OCI-LY7 (cell line): Measurements from ENCODE around the gene DPYSL3.

Experiments used
- CTCF ChIP-seq: fragments of 200-600 bp; sonication (generic); conservative IDR thresholded peaks from 2 replicates; pipeline ENCODE4 v1.5.1; 2014; ENCODE audit warnings: mild to moderate bottlenecking, antibody characterized with exemption, low read length, moderate library complexity, mixed read lengths
- EZH2phosphoT487 ChIP-seq: fragments of 200-600 bp; sonication (generic); IDR thresholded peaks from 2 replicates; pipeline ENCODE4 v1.6.1; 2018; ENCODE audit warnings: low read depth, borderline replicate concordance, mild to moderate bottlenecking, mixed run types, antibody characterized with exemption, low read length, moderate library complexity, mixed read lengths

- TF ChIP-seq CTCF (no peak), EZH2phosphoT487 (no peak)
Measured at GRCh38 chr5:147487031-147487750, 22.7 kb downstream of the DPYSL3 start.
